ENCODE data around the gene PPM1M.

PPM1M gene

GRCh38 chr3:52289338-52289746, 43.8 kb downstream of the PPM1M start:
- DNase-seq (ENCODE audit: low read depth, low spot score), result no peak
- no peak overlapping the region for H3K4me3 ChIP-seq (ENCODE audit: low read length)

GRCh38 chr3:52289747-52290595, 44.4 kb downstream of the PPM1M start:
- no peak for DNase-seq (ENCODE audit: low read depth, low spot score)
- H3K4me3 ChIP-seq (ENCODE audit: low read length), result no peak overlapping the region

GRCh38 chr3:52290596-52291507, 45.3 kb downstream of the PPM1M start:
- no peak overlapping the region for H3K4me3 ChIP-seq (ENCODE audit: low read length)
- no peak for DNase-seq (ENCODE audit: low read depth, low spot score)

- no peak for DNase-seq (ENCODE audit: low read depth, low spot score)
- H3K4me3 ChIP-seq (ENCODE audit: low read length), result no peak overlapping the region
These were observed 46.1 kb downstream of the PPM1M start for GRCh38 chr3:52291508-52292181.

GRCh38 chr3:52292247-52293065, 46.9 kb downstream of the PPM1M start:
- no peak overlapping the region for H3K4me3 ChIP-seq (ENCODE audit: low read length)
- no peak for DNase-seq (ENCODE audit: low read depth, low spot score)

GRCh38 chr3:52293491-52294319, 48.1 kb downstream of the PPM1M start:
- no peak for DNase-seq (ENCODE audit: low read depth, low spot score)

GRCh38 chr3:52294320-52295150, 49.0 kb downstream of the PPM1M start:
- no peak overlapping the region for H3K4me3 ChIP-seq (ENCODE audit: low read length)
- no peak for DNase-seq (ENCODE audit: low read depth, low spot score)

More at GRCh38 chr3:52293491-52294319, 48.1 kb downstream of the PPM1M start:
- no peak overlapping the region for H3K4me3 ChIP-seq (ENCODE audit: low read length)

GRCh38 chr3:52295671-52296208, 50.2 kb downstream of the PPM1M start:
- DNase-seq (ENCODE audit: low read depth, low spot score), result no peak
- H3K4me3 ChIP-seq (ENCODE audit: low read length), result no peak overlapping the region

- DNase-seq (ENCODE audit: low read depth, low spot score), result no peak
These were observed 51.9 kb downstream of the PPM1M start for GRCh38 chr3:52297242-52298148.

GRCh38 chr3:52298149-52299098, 52.9 kb downstream of the PPM1M start:
- H3K4me3 ChIP-seq (ENCODE audit: low read length), result no peak overlapping the region
- no peak for DNase-seq (ENCODE audit: low read depth, low spot score)

More at GRCh38 chr3:52297242-52298148, 51.9 kb downstream of the PPM1M start:
- no peak overlapping the region for H3K4me3 ChIP-seq (ENCODE audit: low read length)

GRCh38 chr3:52299247-52299878, 53.8 kb downstream of the PPM1M start:
- H3K4me3 ChIP-seq (ENCODE audit: low read length), result no peak overlapping the region
- DNase-seq (ENCODE audit: low read depth, low spot score), result no peak
